Astrocyte of the hippocampus (primary cell): ENCODE data around the gene TPP1.

ENCODE experiments used
- DNase-seq: peaks from one replicate; pipeline ENCODE4 v3.0.0; 2011; ENCODE audit warnings: low read depth, low spot score

TPP1 gene

GRCh38 chr11:6611963-6612212, 7.3 kb downstream of the TPP1 start:
- no peak for DNase-seq

GRCh38 chr11:6611092-6611962, 7.9 kb downstream of the TPP1 start:
- no peak for DNase-seq

GRCh38 chr11:6610591-6610990, 8.6 kb downstream of the TPP1 start:
- DNase-seq, result no peak

GRCh38 chr11:6609502-6610015, 9.7 kb downstream of the TPP1 start:
- no peak for DNase-seq

GRCh38 chr11:6608726-6609501, 10.3 kb downstream of the TPP1 start:
- no peak for DNase-seq

GRCh38 chr11:6608011-6608410, 11.2 kb downstream of the TPP1 start:
- DNase-seq, result no peak

- DNase-seq, result no peak
These were observed 11.9 kb downstream of the TPP1 start for GRCh38 chr11:6607190-6607795.

- DNase-seq, result peak; percentile 96
These were observed 12.6 kb downstream of the TPP1 start for GRCh38 chr11:6606471-6607189.

GRCh38 chr11:6604790-6605189, 14.4 kb downstream of the TPP1 start:
- no peak for DNase-seq

- peak; percentile 81 for DNase-seq
These were observed 15.1 kb downstream of the TPP1 start for GRCh38 chr11:6604081-6604626.

- DNase-seq, result peak; percentile 97
These were observed 15.7 kb downstream of the TPP1 start, which contains the start of the genes ILK and RRP8 for GRCh38 chr11:6603287-6604080. Gene ILK, plus strand, starts transcription at chr11:6603774. Its CDS starts 498 bp downstream, at chr11:6604272. Gene RRP8, minus strand, starts transcription at chr11:6603616. Its CDS starts 114 bp downstream, at chr11:6603502.

- no peak for DNase-seq
These were observed 16.9 kb downstream of the TPP1 start for GRCh38 chr11:6602096-6602940.

GRCh38 chr11:6601041-6601461, 18.2 kb downstream of the TPP1 start:
- no peak for DNase-seq

- no peak for DNase-seq
These were observed 19.3 kb downstream of the TPP1 start for GRCh38 chr11:6599881-6600390.

GRCh38 chr11:6599449-6599848, 19.8 kb downstream of the TPP1 start:
- DNase-seq, result no peak

GRCh38 chr11:6598555-6598954, 20.7 kb downstream of the TPP1 start:
- no peak for DNase-seq

GRCh38 chr11:6596239-6596877, 22.9 kb downstream of the TPP1 start:
- no peak for DNase-seq

- no peak for DNase-seq
These were observed 25.0 kb downstream of the TPP1 start for GRCh38 chr11:6594142-6594768.
